SK-N-SH (cell line): ENCODE data around the gene HACD4. TPM values are rescaled to one million over a fixed set of nuclear protein-coding genes. Genes with fewer than 3 reads are reported as not detected.

Experiments used
- CTCF ChIA-PET: fragments of 300-600, 350-600 bp; formaldehyde crosslinking; extraction: SDS; loops from one replicate; lab custom pipeline; 2021; lab: Yijun Ruan, JAX
- POLR2A ChIA-PET: fragments of 350-600 bp; sonication (Branson Sonifier 250); formaldehyde crosslinking; extraction: SDS; loops from one replicate; lab custom pipeline; 2020; ENCODE audit warnings: antibody characterized with exemption, inconsistent platforms; lab: Yijun Ruan, JAX
- DNase-seq: peaks from one replicate; pipeline ENCODE4 v3.0.0; 2012
- H2AFZ ChIP-seq: fragments of 200-600 bp; sonication (generic); 2 replicates; pipeline ENCODE4 v1.8.1; 2016; ENCODE audit warnings: antibody characterized with exemption, mild to moderate bottlenecking, low read depth
- H3F3A ChIP-seq: fragments of 200-600 bp; sonication (generic); replicated peaks from 2 replicates; pipeline ENCODE3; 2016; ENCODE audit warnings: antibody characterized with exemption, mild to moderate bottlenecking; ENCODE audit not compliant: insufficient read depth
- H3K27ac ChIP-seq, 2 experiments: fragments of 200-500 bp in 1 of 2; fragments of 200-600 bp in 1 of 2; sonication (Bioruptor generic) in 1 of 2; sonication (generic), shearing (Covaris generic) in 1 of 2; 2 replicates each; pipeline versions ENCODE4 v1.5.1 to v1.6.1; 2014 to 2016; ENCODE audit warnings: low read depth in 2 of 2, inconsistent platforms in 1 of 2, low read length in 1 of 2, mild to moderate bottlenecking in 1 of 2, mixed read lengths in 1 of 2
- H3K27me3 ChIP-seq: fragments of 200-600 bp; sonication (generic), shearing (Covaris generic); 2 replicates; pipeline ENCODE4 v1.6.1; 2016; ENCODE audit warnings: mixed run types; ENCODE audit not compliant: insufficient read depth
- H3K36me3 ChIP-seq, 2 experiments: fragments of 200-500 bp in 1 of 2; fragments of 200-600 bp in 1 of 2; sonication (Bioruptor generic) in 1 of 2; sonication (generic) in 1 of 2; replicated peaks in 1 of 2; 2 replicates each; pipeline versions ENCODE3 to v1.5.1; 2014 to 2016; ENCODE audit warnings: low read length in 1 of 2, mild to moderate bottlenecking in 1 of 2; ENCODE audit not compliant: insufficient read depth in 2 of 2, control insufficient read depth in 1 of 2
- H3K4me1 ChIP-seq, 2 experiments: fragments of 200-500 bp in 1 of 2; fragments of 200-600 bp in 1 of 2; sonication (Bioruptor generic) in 1 of 2; sonication (generic), shearing (Covaris generic) in 1 of 2; 2 replicates each; pipeline versions ENCODE4 v1.5.1 to v1.6.1; 2014 to 2016; ENCODE audit warnings: low read depth in 1 of 2, low read length in 1 of 2, mixed run types in 1 of 2; ENCODE audit not compliant: insufficient read depth in 2 of 2, control insufficient read depth in 1 of 2
- H3K4me2 ChIP-seq: fragments of 200-600 bp; sonication (generic), shearing (Covaris generic); 2 replicates; pipeline ENCODE4 v1.6.1; 2017; ENCODE audit warnings: mixed run types
- H3K4me3 ChIP-seq, 2 experiments: fragments of 200-500 bp in 1 of 2; fragments of 200-600 bp in 1 of 2; sonication (Bioruptor generic) in 1 of 2; sonication (generic), shearing (Covaris generic) in 1 of 2; 2 replicates each; pipeline versions ENCODE4 v1.5.1 to v1.8.1; 2014 to 2016; ENCODE audit warnings: low read depth in 2 of 2, inconsistent platforms in 1 of 2, low read length in 1 of 2, mild to moderate bottlenecking in 1 of 2, mixed read lengths in 1 of 2, moderate library complexity in 1 of 2
- H3K79me2 ChIP-seq: fragments of 200-600 bp; sonication (generic); 2 replicates; pipeline ENCODE4 v1.8.1; 2017; ENCODE audit warnings: mild to moderate bottlenecking; ENCODE audit not compliant: insufficient read depth
- H3K9ac ChIP-seq: fragments of 200-600 bp; sonication (generic); 2 replicates; pipeline ENCODE4 v1.6.1; 2017; ENCODE audit warnings: mixed run types
- H3K9me2 ChIP-seq: fragments of 200-600 bp; sonication (generic); 2 replicates; pipeline ENCODE4 v1.6.1; 2017; ENCODE audit warnings: mixed run types
- H3K9me3 ChIP-seq: fragments of 200-600 bp; sonication (generic); 2 replicates; pipeline ENCODE4 v1.6.1; 2017; ENCODE audit warnings: mixed run types, mild to moderate bottlenecking, moderate library complexity
- H4K20me1 ChIP-seq: fragments of 200-600 bp; sonication (generic); 2 replicates; pipeline ENCODE4 v1.6.1; 2017; ENCODE audit warnings: mild to moderate bottlenecking, mixed run types; ENCODE audit not compliant: insufficient read depth
- CHD2 ChIP-seq: fragments of 150-350 bp; IDR thresholded peaks from 2 replicates; pipeline ENCODE4 v1.6.1; 2018; ENCODE audit warnings: low read length; ENCODE audit not compliant: partially characterized antibody
- EZH2phosphoT487 ChIP-seq: fragments of 200-600 bp; sonication (generic); IDR thresholded peaks from 2 replicates; pipeline ENCODE4 v1.6.1; 2017; ENCODE audit warnings: low read depth, mixed run types, mild to moderate bottlenecking, antibody characterized with exemption, moderate library complexity, borderline replicate concordance
- FOSL2 ChIP-seq: IDR thresholded peaks from 2 replicates; pipeline ENCODE4 v1.4.0; 2012; ENCODE audit warnings: low read depth, mild to moderate bottlenecking, moderate library complexity, borderline replicate concordance
- FOXJ3 ChIP-seq: sonication (generic); formaldehyde crosslinking; IDR thresholded peaks from 2 replicates; pipeline ENCODE4 v1.5.1; 2020; ENCODE audit warnings: mild to moderate bottlenecking, missing genetic modification reagents
- FOXM1 ChIP-seq: IDR thresholded peaks from 2 replicates; pipeline ENCODE4 v1.4.0; 2012; ENCODE audit warnings: low read depth, mild to moderate bottlenecking
- GATA2 ChIP-seq: sonication (generic); formaldehyde crosslinking; IDR thresholded peaks from 2 replicates; pipeline ENCODE4 v1.5.0; 2020; ENCODE audit warnings: mild to moderate bottlenecking, missing genetic modification reagents
- MEF2A ChIP-seq: IDR thresholded peaks from 2 replicates; pipeline ENCODE4 v1.4.0; 2012; ENCODE audit warnings: low read depth, borderline replicate concordance
- MXI1 ChIP-seq: IDR thresholded peaks from 2 replicates; pipeline ENCODE4 v1.6.1; 2012; ENCODE audit warnings: mild to moderate bottlenecking, low read depth, low read length, improper control_type of control experiment
- POLR2AphosphoS5 ChIP-seq: IDR thresholded peaks from 2 replicates; pipeline ENCODE4 v1.6.1; 2012; ENCODE audit warnings: low read depth, low read length
- RCOR1 ChIP-seq: fragments of 150-350 bp; IDR thresholded peaks from 2 replicates; pipeline ENCODE4 v1.6.1; 2017; ENCODE audit warnings: antibody characterized with exemption, low read length
- RFX5 ChIP-seq: IDR thresholded peaks from 2 replicates; pipeline ENCODE4 v1.6.1; 2012; ENCODE audit warnings: mild to moderate bottlenecking, improper control_type of control experiment, low read length
- SMC3 ChIP-seq: IDR thresholded peaks from 2 replicates; pipeline ENCODE4 v1.6.1; 2012; ENCODE audit warnings: low read depth, low read length, improper control_type of control experiment
- TAF1 ChIP-seq: IDR thresholded peaks from 2 replicates; pipeline ENCODE4 v1.6.1; 2012; ENCODE audit warnings: low read depth, mild to moderate bottlenecking, low read length, moderate library complexity, borderline replicate concordance
- TCF12 ChIP-seq: IDR thresholded peaks from 2 replicates; pipeline ENCODE4 v1.4.0; 2012
- WGBS: methylation state at CpG from one replicate; pipeline ENCODE4 v1.1.6; 2017; ENCODE audit warnings: low lambda C conversion rate; 5-methylcytosine and 5-hydroxymethylcytosine counted together
- polyA plus RNA-seq, 3 experiments: library from polyadenylated mRNA; depleted of rRNA; stranded (reverse); fragments of >200 nt; gene quantifications; 2 replicates each; pipeline ENCODE4 v1.2.3, GENCODE V29; 2012
- TF ChIP-seq, protein P1 (sequence below): IDR thresholded peaks from 2 replicates; pipeline ENCODE4 v1.4.0; 2012; ENCODE audit warnings: low read depth, borderline replicate concordance
- TF ChIP-seq, protein P2 (sequence below): IDR thresholded peaks from 2 replicates; pipeline ENCODE4; 2012
- TF ChIP-seq, protein P3 (sequence below): fragments of 200-600 bp; sonication (generic); IDR thresholded peaks from 2 replicates; pipeline ENCODE4 v1.6.1; 2017; ENCODE audit warnings: antibody characterized with exemption, mild to moderate bottlenecking, moderate library complexity
- TF ChIP-seq, protein P4 (sequence below): IDR thresholded peaks from 2 replicates; pipeline ENCODE4 v1.4.0; 2012; ENCODE audit warnings: low read depth, borderline replicate concordance
- TF ChIP-seq, protein P5 (sequence below): IDR thresholded peaks from 2 replicates; pipeline ENCODE4 v1.4.0; 2012; ENCODE audit warnings: low read depth
- TF ChIP-seq, protein P6 (sequence below): IDR thresholded peaks from 2 replicates; pipeline ENCODE4 v1.6.1; 2012; ENCODE audit warnings: mild to moderate bottlenecking, low read depth, low read length, moderate library complexity

Gene HACD4
- polyA plus RNA-seq, 1 of the 3 experiments (the other 2 are of a cell fraction) = under 0.01 TPM

DNA sequence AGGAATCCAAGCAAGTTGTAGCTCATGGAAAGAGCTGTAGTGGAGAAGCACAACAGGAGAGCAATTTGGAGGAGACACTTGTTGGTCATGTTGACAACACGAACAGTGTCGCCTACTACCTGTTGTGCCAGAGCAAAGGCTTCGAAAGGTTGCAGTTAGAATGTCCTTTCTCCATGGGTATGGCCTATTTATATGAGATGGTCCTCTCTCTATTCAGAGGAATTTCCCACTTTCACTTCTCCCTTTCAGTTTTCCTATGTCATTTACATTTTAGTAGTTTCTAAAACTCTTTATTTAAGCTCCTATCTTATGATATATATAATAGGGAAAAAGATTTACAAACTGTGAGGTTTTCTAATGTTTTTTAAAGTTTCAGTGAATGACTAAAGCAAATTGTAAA is 46.3 kb upstream of the HACD4 start, which contains the start of gene IFNB1:
IFNB1 (minus strand) TSS at position 162 of the 400 bp plus-strand sequence; CDS start at position 89, 73 bp downstream.
- no peak within 1 kb of the TSS for H3K4me3 ChIP-seq
- DNase-seq = no peak
- H3K9me2 ChIP-seq = no peaks in the 10 kb centered on the region
- no peaks in the 10 kb centered on the region for H3F3A ChIP-seq
- CTCF ChIA-PET = interaction anchor here (0.7 to 1.1 kb wide), 2 partner anchors 25 to 33 kb away, joined by 3 to 4 read pairs; no protein-coding TSS in a partner anchor
- H3K27me3 ChIP-seq = no peaks in the 10 kb centered on the region
- no peaks in the 10 kb centered on the region for H4K20me1 ChIP-seq
- POLR2A ChIA-PET = no interaction called here
- no peaks in the 10 kb centered on the region for H3K4me1 ChIP-seq
- no peak within 1 kb of the TSS for H2AFZ ChIP-seq
- H3K36me3 ChIP-seq = no peaks in the 10 kb centered on the region
- no peak within 1 kb of the TSS for H3K27ac ChIP-seq
- no peaks in the 10 kb centered on the region for H3K79me2 ChIP-seq
- no peak within 1 kb of the TSS for H3K4me2 ChIP-seq
- H3K9ac ChIP-seq = no peak within 1 kb of the TSS
- WGBS = 84% methylated on average over 3 of the region's 3 CpGs
- TF ChIP-seq MEF2A (no peak), CHD2 (no peak), FOXM1 (no peak), TCF12 (no peak), GATA2 (no peak), SMC3 (no peak), RFX5 (no peak), POLR2AphosphoS5 (no peak), FOSL2 (no peak), TAF1 (no peak), MXI1 (no peak), EZH2phosphoT487 (no peak), FOXJ3 (no peak), RCOR1 (no peak)
- TF ChIP-seq, protein P1, sequence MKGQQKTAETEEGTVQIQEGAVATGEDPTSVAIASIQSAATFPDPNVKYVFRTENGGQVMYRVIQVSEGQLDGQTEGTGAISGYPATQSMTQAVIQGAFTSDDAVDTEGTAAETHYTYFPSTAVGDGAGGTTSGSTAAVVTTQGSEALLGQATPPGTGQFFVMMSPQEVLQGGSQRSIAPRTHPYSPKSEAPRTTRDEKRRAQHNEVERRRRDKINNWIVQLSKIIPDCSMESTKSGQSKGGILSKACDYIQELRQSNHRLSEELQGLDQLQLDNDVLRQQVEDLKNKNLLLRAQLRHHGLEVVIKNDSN = no peak
- TF ChIP-seq, protein P2, sequence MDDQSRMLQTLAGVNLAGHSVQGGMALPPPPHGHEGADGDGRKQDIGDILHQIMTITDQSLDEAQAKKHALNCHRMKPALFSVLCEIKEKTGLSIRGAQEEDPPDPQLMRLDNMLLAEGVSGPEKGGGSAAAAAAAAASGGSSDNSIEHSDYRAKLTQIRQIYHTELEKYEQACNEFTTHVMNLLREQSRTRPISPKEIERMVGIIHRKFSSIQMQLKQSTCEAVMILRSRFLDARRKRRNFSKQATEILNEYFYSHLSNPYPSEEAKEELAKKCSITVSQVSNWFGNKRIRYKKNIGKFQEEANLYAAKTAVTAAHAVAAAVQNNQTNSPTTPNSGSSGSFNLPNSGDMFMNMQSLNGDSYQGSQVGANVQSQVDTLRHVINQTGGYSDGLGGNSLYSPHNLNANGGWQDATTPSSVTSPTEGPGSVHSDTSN = no peak
- TF ChIP-seq, protein P3, sequence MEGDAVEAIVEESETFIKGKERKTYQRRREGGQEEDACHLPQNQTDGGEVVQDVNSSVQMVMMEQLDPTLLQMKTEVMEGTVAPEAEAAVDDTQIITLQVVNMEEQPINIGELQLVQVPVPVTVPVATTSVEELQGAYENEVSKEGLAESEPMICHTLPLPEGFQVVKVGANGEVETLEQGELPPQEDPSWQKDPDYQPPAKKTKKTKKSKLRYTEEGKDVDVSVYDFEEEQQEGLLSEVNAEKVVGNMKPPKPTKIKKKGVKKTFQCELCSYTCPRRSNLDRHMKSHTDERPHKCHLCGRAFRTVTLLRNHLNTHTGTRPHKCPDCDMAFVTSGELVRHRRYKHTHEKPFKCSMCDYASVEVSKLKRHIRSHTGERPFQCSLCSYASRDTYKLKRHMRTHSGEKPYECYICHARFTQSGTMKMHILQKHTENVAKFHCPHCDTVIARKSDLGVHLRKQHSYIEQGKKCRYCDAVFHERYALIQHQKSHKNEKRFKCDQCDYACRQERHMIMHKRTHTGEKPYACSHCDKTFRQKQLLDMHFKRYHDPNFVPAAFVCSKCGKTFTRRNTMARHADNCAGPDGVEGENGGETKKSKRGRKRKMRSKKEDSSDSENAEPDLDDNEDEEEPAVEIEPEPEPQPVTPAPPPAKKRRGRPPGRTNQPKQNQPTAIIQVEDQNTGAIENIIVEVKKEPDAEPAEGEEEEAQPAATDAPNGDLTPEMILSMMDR = no peak
- TF ChIP-seq, protein P4, sequence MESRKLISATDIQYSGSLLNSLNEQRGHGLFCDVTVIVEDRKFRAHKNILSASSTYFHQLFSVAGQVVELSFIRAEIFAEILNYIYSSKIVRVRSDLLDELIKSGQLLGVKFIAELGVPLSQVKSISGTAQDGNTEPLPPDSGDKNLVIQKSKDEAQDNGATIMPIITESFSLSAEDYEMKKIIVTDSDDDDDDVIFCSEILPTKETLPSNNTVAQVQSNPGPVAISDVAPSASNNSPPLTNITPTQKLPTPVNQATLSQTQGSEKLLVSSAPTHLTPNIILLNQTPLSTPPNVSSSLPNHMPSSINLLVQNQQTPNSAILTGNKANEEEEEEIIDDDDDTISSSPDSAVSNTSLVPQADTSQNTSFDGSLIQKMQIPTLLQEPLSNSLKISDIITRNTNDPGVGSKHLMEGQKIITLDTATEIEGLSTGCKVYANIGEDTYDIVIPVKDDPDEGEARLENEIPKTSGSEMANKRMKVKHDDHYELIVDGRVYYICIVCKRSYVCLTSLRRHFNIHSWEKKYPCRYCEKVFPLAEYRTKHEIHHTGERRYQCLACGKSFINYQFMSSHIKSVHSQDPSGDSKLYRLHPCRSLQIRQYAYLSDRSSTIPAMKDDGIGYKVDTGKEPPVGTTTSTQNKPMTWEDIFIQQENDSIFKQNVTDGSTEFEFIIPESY = no peak
- TF ChIP-seq, protein P5, sequence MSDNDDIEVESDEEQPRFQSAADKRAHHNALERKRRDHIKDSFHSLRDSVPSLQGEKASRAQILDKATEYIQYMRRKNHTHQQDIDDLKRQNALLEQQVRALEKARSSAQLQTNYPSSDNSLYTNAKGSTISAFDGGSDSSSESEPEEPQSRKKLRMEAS = no peak
- TF ChIP-seq, protein P6, sequence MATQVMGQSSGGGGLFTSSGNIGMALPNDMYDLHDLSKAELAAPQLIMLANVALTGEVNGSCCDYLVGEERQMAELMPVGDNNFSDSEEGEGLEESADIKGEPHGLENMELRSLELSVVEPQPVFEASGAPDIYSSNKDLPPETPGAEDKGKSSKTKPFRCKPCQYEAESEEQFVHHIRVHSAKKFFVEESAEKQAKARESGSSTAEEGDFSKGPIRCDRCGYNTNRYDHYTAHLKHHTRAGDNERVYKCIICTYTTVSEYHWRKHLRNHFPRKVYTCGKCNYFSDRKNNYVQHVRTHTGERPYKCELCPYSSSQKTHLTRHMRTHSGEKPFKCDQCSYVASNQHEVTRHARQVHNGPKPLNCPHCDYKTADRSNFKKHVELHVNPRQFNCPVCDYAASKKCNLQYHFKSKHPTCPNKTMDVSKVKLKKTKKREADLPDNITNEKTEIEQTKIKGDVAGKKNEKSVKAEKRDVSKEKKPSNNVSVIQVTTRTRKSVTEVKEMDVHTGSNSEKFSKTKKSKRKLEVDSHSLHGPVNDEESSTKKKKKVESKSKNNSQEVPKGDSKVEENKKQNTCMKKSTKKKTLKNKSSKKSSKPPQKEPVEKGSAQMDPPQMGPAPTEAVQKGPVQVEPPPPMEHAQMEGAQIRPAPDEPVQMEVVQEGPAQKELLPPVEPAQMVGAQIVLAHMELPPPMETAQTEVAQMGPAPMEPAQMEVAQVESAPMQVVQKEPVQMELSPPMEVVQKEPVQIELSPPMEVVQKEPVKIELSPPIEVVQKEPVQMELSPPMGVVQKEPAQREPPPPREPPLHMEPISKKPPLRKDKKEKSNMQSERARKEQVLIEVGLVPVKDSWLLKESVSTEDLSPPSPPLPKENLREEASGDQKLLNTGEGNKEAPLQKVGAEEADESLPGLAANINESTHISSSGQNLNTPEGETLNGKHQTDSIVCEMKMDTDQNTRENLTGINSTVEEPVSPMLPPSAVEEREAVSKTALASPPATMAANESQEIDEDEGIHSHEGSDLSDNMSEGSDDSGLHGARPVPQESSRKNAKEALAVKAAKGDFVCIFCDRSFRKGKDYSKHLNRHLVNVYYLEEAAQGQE = no peak
- H3K9me3 ChIP-seq = no peaks in the 10 kb centered on the region
